ENCODE data around the gene LPXN. TPM values are rescaled to one million over a fixed set of nuclear protein-coding genes. Genes with fewer than 3 reads are reported as not detected.

The LPXN gene
- polyA plus RNA-seq, 3 donors, result 3.3 to 7.5 (median 5.6) TPM

DNA sequence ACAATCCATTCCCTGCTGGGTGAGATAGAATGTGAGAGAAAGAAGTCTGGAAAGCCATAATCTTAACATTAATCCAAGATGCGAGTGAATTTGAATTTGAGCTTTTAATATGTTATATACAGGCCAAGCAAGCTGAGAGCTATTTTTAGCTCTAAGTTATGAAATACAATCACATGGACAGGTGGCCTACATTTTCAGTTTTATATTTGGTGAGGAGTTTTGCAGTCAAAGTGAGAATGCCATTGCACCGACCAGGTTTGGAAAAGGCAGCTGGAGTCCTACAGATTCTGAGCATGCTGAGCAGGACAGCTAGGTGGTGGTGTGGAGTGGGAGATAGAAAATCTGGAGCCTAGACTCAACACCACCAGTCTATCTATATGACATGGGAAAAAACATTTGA lies 79.8 kb downstream of the LPXN start:
- no peak overlapping the region for H3K27ac ChIP-seq (ENCODE audit: low read depth, low read length)
- WGBS, 3 donors, result 62 to 74% (median 63%) methylated on average over 2 of the region's 2 CpGs

DNA sequence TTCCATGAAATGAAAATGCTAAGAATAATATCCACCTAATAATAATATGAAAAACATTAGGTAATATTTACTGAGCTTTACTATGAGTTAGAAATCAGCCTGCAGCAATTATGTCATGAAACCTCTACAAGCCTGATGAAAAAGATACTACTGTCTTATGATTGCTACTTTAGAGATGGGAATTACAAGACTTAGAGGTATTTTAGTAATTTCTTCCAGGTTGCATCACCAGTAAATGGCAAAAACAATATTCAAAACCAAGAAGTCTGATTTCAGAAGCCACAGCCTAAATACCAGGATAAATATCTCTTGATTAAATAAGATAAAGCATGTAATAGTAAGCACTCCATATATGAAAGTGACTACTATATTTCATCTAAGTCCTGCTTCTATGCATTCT lies 81.6 kb downstream of the LPXN start:
- H3K27ac ChIP-seq (ENCODE audit: low read depth, low read length), result no peak overlapping the region

DNA sequence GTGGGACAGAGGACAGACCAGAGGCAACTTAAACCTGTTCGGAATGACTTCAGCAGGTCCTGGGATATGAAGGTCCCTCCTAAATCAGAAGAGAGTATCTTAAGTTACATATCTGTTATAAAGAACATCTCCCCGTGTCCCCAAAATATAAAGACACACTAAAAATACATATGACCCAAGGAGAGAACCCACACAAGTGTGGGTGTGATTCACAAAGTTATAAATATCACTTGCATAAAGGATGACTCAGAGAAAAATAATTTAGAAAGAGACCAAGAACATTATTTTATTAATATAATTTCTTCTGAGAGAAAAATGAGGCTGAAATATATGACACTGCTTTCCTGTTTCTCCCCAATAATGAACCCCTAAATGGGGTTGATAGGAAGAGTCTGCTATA lies 82.0 kb downstream of the LPXN start:
- WGBS, 3 donors, result 71 to 85% (median 77%) methylated on average over 2 of the region's 2 CpGs
- H3K27ac ChIP-seq (ENCODE audit: low read depth, low read length), result no peak overlapping the region

DNA sequence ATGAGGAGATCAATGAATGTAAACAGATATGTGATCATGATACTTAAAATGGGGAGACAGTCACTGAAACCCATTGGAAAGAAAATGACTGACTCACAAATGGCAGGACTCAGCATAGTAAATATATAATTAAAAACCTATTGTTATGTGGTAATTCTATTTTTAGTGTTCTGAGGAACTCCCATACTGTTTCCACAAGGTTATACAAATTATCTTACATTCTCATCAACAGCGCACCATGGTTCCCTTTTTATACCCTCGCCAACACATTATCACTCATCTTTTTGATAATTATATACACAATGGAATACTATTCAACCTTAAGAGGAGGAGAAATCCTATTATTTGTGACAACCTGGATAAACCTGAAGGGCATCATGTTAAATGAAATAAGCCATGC lies 84.8 kb downstream of the LPXN start:
- H3K27ac ChIP-seq (ENCODE audit: low read depth, low read length), result no peak overlapping the region
- 59 to 64% (median 63%) methylated on average over 2 of the region's 2 CpGs for WGBS, 3 donors

DNA sequence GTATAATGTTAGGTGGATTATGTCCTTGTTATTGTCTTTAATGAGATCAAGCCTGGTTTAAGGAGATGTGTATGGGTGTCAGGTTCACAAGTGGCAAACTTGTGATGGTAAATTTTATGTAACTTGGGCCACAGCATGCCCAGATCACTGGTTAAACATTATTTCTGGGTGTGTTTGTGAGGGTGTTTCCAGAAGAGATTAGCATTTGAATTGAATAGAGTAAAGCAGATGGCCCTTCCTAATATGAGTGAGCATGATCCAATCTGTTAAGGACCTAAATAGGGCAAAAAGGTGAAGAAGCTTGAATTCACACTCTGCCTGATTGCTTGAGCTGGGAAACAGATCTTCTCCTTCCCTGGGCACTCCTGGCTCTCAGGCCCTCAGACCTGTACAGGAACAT lies 88.5 kb downstream of the LPXN start:
- no peak overlapping the region for H3K27ac ChIP-seq (ENCODE audit: low read depth, low read length)

DNA sequence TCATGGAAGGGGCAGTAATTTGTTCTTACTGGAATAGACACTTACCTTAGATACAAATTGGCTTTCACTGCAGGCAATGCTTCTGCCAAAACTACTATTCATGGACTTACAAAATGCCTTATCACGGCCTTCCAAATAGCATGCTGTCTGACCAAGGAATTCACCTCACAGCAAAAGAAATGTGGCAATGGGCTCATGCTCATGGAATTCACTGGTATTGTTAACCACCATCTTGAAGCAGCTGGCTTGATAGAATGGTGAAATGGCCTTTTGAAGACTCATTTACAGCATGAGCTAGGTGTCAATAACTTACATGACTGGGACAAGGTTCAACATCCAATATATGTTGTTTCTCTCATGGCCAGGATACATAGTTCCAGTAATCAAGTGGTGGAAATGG lies 89.7 kb downstream of the LPXN start:
- H3K27ac ChIP-seq (ENCODE audit: low read depth, low read length), result no peak overlapping the region
- WGBS, 3 donors, result 86 to 95% (median 90%) methylated on average over 1 of the region's 1 CpG

Other genes starting within 250 kb of the LPXN start
- gene OR5B17, start 216.8 kb downstream of the LPXN start, polyA plus RNA-seq, result not detected
- gene OR5B3, start 169.0 kb downstream of the LPXN start, polyA plus RNA-seq, result not detected
- not detected for gene OR5B2, start 147.7 kb downstream of the LPXN start, polyA plus RNA-seq
- not detected for gene OR5B12, start 133.6 kb downstream of the LPXN start, polyA plus RNA-seq
- not detected for gene OR5B21, start 67.8 kb downstream of the LPXN start, polyA plus RNA-seq
- 10 to 100 TPM; 10.8 to 31.7 (median 23.8) TPM for gene ZFP91, start 3.2 kb upstream of the LPXN start, polyA plus RNA-seq
- gene CNTF, start 46.8 kb upstream of the LPXN start, polyA plus RNA-seq, result under 1 TPM; 0.16 to 0.64 (median 0.56) TPM
- 1 to 10 TPM in 1 of 3 donors, under 1 TPM in 2; 0.06 to 4.9 (median 0.90) TPM for gene GLYAT, start 156.1 kb upstream of the LPXN start, polyA plus RNA-seq

Data from adipose tissue (tissue), 3 donors.